ENCODE results near the gene ZNF862. TPM values are rescaled to one million over a fixed set of nuclear protein-coding genes. Genes with fewer than 3 reads are reported as not detected.
A peak's percentile ranks its signal among the peaks of the same experiment; 100 is the strongest.

Gene ZNF862
- total RNA-seq, 2 experiments from 2014 or later = 18.1 to 21.4 TPM

- intact Hi-C loops (cut with micrococcal nuclease) = no loop called here
- no peaks in the 10 kb centered on the region for H3K27me3 Mint-ChIP-seq
- H3K4me3 Mint-ChIP-seq = no peak overlapping the region
- CTCF ChIA-PET = interaction anchor here (0.7 to 1.7 kb wide), 4 partner anchors 11 to 478 kb away, joined by 3 to 5 read pairs (median 4); no protein-coding TSS in a partner anchor
- POLR2A ChIA-PET = interaction anchor here (0.8 to 1.3 kb wide), 3 partner anchors 16 to 27 kb away, joined by 3 to 4 read pairs (median 3); partner anchors contain the start of gene ZNF862
- H3K4me1 Mint-ChIP-seq (ENCODE audit: low read depth) = peaks cover 40% of the 10 kb centered on the region
- peak; percentile 50 for DNase-seq
- no peaks in the 10 kb centered on the region for H3K9me3 Mint-ChIP-seq
- H3K27ac Mint-ChIP-seq = peak overlapping the region; percentile 64
- peaks cover 4% of the 10 kb centered on the region for H3K36me3 Mint-ChIP-seq
These were observed 16.6 kb downstream of the ZNF862 start for GRCh38 chr7:149854611-149855360.

GRCh38 chr7:149855361-149856305, 17.5 kb downstream of the ZNF862 start:
- no peak for DNase-seq
- peaks cover 10% of the 10 kb centered on the region for H3K36me3 Mint-ChIP-seq
- H3K9me3 Mint-ChIP-seq = no peaks in the 10 kb centered on the region
- H3K4me1 Mint-ChIP-seq (ENCODE audit: low read depth) = peaks cover 40% of the 10 kb centered on the region
- H3K27me3 Mint-ChIP-seq = no peaks in the 10 kb centered on the region
- intact Hi-C loops (cut with micrococcal nuclease) = no loop called here
- no peak overlapping the region for H3K4me3 Mint-ChIP-seq
- H3K27ac Mint-ChIP-seq = peak overlapping the region; percentile 64
- ChIA-PET POLR2A (interaction anchor here (0.8 to 1.3 kb wide), 2 partner anchors 18 to 26 kb away, joined by 3 read pairs; partner anchors contain the start of gene ZNF862), CTCF (interaction anchor here (0.7 to 1.4 kb wide), 3 partner anchors 10 to 479 kb away, joined by 3 to 5 read pairs (median 3); no protein-coding TSS in a partner anchor)

GRCh38 chr7:149856583-149856982, 18.4 kb downstream of the ZNF862 start:
- CTCF ChIA-PET = no interaction called here
- Mint-ChIP-seq H3K36me3 (peaks cover 16% of the 10 kb centered on the region), H3K27me3 (no peaks in the 10 kb centered on the region), H3K4me3 (peak overlapping the region; percentile 14), H3K9me3 (no peaks in the 10 kb centered on the region), H3K27ac (peak overlapping the region; percentile 73), H3K4me1 (ENCODE audit: low read depth) (peaks cover 40% of the 10 kb centered on the region)
- intact Hi-C loops (cut with micrococcal nuclease) = no loop called here
- POLR2A ChIA-PET = no interaction called here
- DNase-seq = peak; percentile 58

- POLR2A ChIA-PET = interaction anchor here (0.6 to 0.9 kb wide), 2 partner anchors 18 to 20 kb away, joined by 3 to 5 read pairs; no protein-coding TSS in a partner anchor
- H3K27ac Mint-ChIP-seq = no peak overlapping the region
- no peak for DNase-seq
- intact Hi-C loops (cut with micrococcal nuclease) = no loop called here
- H3K9me3 Mint-ChIP-seq = no peaks in the 10 kb centered on the region
- peaks cover 46% of the 10 kb centered on the region for H3K4me1 Mint-ChIP-seq (ENCODE audit: low read depth)
- CTCF ChIA-PET = no interaction called here
- no peak overlapping the region for H3K4me3 Mint-ChIP-seq
- H3K27me3 Mint-ChIP-seq = no peaks in the 10 kb centered on the region
- H3K36me3 Mint-ChIP-seq = peaks cover 19% of the 10 kb centered on the region
These were observed 21.2 kb downstream of the ZNF862 start for GRCh38 chr7:149859369-149859768.

GRCh38 chr7:149859876-149860275, 21.7 kb downstream of the ZNF862 start:
- H3K9me3 Mint-ChIP-seq = no peaks in the 10 kb centered on the region
- intact Hi-C loops (cut with micrococcal nuclease) = no loop called here
- no peaks in the 10 kb centered on the region for H3K27me3 Mint-ChIP-seq
- H3K4me3 Mint-ChIP-seq = no peak overlapping the region
- CTCF ChIA-PET = no interaction called here
- POLR2A ChIA-PET = interaction anchor here (0.6 kb wide), 1 partner anchor 17 kb away, joined by 5 read pairs; no protein-coding TSS in a partner anchor
- H3K4me1 Mint-ChIP-seq (ENCODE audit: low read depth) = peaks cover 46% of the 10 kb centered on the region
- H3K27ac Mint-ChIP-seq = no peak overlapping the region
- H3K36me3 Mint-ChIP-seq = peaks cover 20% of the 10 kb centered on the region
- no peak for DNase-seq

- intact Hi-C loops (cut with micrococcal nuclease) = no loop called here
- Mint-ChIP-seq H3K4me3 (no peak overlapping the region), H3K9me3 (no peaks in the 10 kb centered on the region), H3K4me1 (ENCODE audit: low read depth) (peaks cover 46% of the 10 kb centered on the region), H3K36me3 (peaks cover 23% of the 10 kb centered on the region), H3K27me3 (no peaks in the 10 kb centered on the region), H3K27ac (no peak overlapping the region)
- CTCF ChIA-PET = interaction anchor here (1.2 to 2.1 kb wide), 5 partner anchors 10 to 24 kb away, joined by 3 to 13 read pairs (median 6); partner anchors contain the start of gene ZNF862
- POLR2A ChIA-PET = interaction anchor here (1.1 to 1.7 kb wide), 2 partner anchors 22 to 23 kb away, joined by 3 to 4 read pairs; partner anchors contain the start of gene ZNF862
- peak; percentile 43 for DNase-seq
These were observed 22.9 kb downstream of the ZNF862 start for GRCh38 chr7:149860821-149861727.

GRCh38 chr7:149861728-149862045, 23.5 kb downstream of the ZNF862 start:
- POLR2A ChIA-PET = interaction anchor here (1.1 to 1.7 kb wide), 2 partner anchors 22 to 24 kb away, joined by 3 to 4 read pairs; partner anchors contain the start of gene ZNF862
- Mint-ChIP-seq H3K4me1 (ENCODE audit: low read depth) (peaks cover 46% of the 10 kb centered on the region), H3K27ac (no peak overlapping the region)

GRCh38 chr7:149862156-149862555, 24.0 kb downstream of the ZNF862 start:
- no peak for DNase-seq
- Mint-ChIP-seq H3K4me3 (no peak overlapping the region), H3K9me3 (no peaks in the 10 kb centered on the region), H3K4me1 (ENCODE audit: low read depth) (peaks cover 46% of the 10 kb centered on the region), H3K27me3 (no peaks in the 10 kb centered on the region), H3K36me3 (peaks cover 20% of the 10 kb centered on the region), H3K27ac (no peak overlapping the region)
- intact Hi-C loops (cut with micrococcal nuclease) = no loop called here
- ChIA-PET POLR2A (interaction anchor here (1.1 to 1.7 kb wide), 2 partner anchors 23 to 24 kb away, joined by 3 to 4 read pairs; partner anchors contain the start of gene ZNF862), CTCF (interaction anchor here (1.2 to 2.1 kb wide), 5 partner anchors 9 to 23 kb away, joined by 3 to 13 read pairs (median 6); partner anchors contain the start of gene ZNF862)

More at GRCh38 chr7:149861728-149862045, 23.5 kb downstream of the ZNF862 start:
- CTCF ChIA-PET = interaction anchor here (1.2 to 2.1 kb wide), 5 partner anchors 9 to 24 kb away, joined by 3 to 13 read pairs (median 6); partner anchors contain the start of gene ZNF862
- no peaks in the 10 kb centered on the region for H3K9me3 Mint-ChIP-seq
- no peaks in the 10 kb centered on the region for H3K27me3 Mint-ChIP-seq
- no peak overlapping the region for H3K4me3 Mint-ChIP-seq
- peaks cover 20% of the 10 kb centered on the region for H3K36me3 Mint-ChIP-seq
- intact Hi-C loops (cut with micrococcal nuclease) = no loop called here
- no peak for DNase-seq

GRCh38 chr7:149863500-149863899, 25.3 kb downstream of the ZNF862 start:
- H3K4me1 Mint-ChIP-seq (ENCODE audit: low read depth) = peaks cover 52% of the 10 kb centered on the region
- no peak for DNase-seq
- H3K36me3 Mint-ChIP-seq = peaks cover 22% of the 10 kb centered on the region
- intact Hi-C loops (cut with micrococcal nuclease) = no loop called here
- H3K27me3 Mint-ChIP-seq = no peaks in the 10 kb centered on the region
- POLR2A ChIA-PET = no interaction called here
- H3K9me3 Mint-ChIP-seq = no peaks in the 10 kb centered on the region
- no peak overlapping the region for H3K4me3 Mint-ChIP-seq
- H3K27ac Mint-ChIP-seq = no peak overlapping the region
- CTCF ChIA-PET = no interaction called here

- POLR2A ChIA-PET = no interaction called here
- DNase-seq = no peak
- intact Hi-C loops (cut with micrococcal nuclease) = no loop called here
- Mint-ChIP-seq H3K27me3 (no peaks in the 10 kb centered on the region), H3K36me3 (peaks cover 23% of the 10 kb centered on the region), H3K9me3 (no peaks in the 10 kb centered on the region), H3K4me3 (no peak overlapping the region), H3K27ac (peak overlapping the region; percentile 66), H3K4me1 (ENCODE audit: low read depth) (peaks cover 57% of the 10 kb centered on the region)
- CTCF ChIA-PET = no interaction called here
These were observed 25.8 kb downstream of the ZNF862 start for GRCh38 chr7:149864023-149864422.

GRCh38 chr7:149864751-149865150, 26.6 kb downstream of the ZNF862 start:
- CTCF ChIA-PET = interaction anchor here (1.1 to 1.9 kb wide), 3 partner anchors 10 to 25 kb away, joined by 5 to 6 read pairs (median 5); no protein-coding TSS in a partner anchor
- intact Hi-C loops (cut with micrococcal nuclease) = no loop called here

More at GRCh38 chr7:149864751-149865150, 26.6 kb downstream of the ZNF862 start:
- no peaks in the 10 kb centered on the region for H3K9me3 Mint-ChIP-seq
- POLR2A ChIA-PET = interaction anchor here (1.5 kb wide), 1 partner anchor 27 kb away, joined by 5 read pairs; the partner anchor contains the start of gene ZNF862
- H3K4me3 Mint-ChIP-seq = no peak overlapping the region
- no peak for DNase-seq
- peaks cover 63% of the 10 kb centered on the region for H3K4me1 Mint-ChIP-seq (ENCODE audit: low read depth)
- no peaks in the 10 kb centered on the region for H3K27me3 Mint-ChIP-seq
- H3K27ac Mint-ChIP-seq = peak overlapping the region; percentile 94
- peaks cover 25% of the 10 kb centered on the region for H3K36me3 Mint-ChIP-seq

Measured in activated CD4-positive, alpha-beta memory T cell treated with anti-CD3 and anti-CD28 coated beads for 36 hours (primary cell).